ENCODE data around the gene CEP250. TPM values are rescaled to one million over a fixed set of nuclear protein-coding genes. Genes with fewer than 3 reads are reported as not detected.

The CEP250 gene
- total RNA-seq, 2 experiments from 2014 or later = 31.6 to 74.4 TPM

DNA sequence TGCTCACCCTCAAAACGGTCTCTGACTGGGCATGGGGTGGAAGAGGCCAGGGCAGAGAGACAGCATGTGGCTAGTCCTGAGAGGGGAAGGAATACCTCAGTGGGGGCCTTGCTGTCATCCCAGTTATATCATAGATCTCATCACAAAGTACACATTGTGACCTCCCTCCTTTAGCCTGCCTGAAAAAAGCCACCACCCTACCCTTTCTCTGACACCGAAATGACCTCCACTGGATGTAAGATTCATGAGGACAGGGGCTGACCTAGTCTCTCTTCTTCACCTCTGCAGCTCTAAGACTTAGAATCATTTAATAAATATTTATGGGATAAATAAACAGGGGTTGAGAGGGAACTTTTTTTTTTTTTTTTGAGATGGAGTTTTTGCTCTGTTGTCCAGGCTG lies 74.2 kb downstream of the CEP250 start, which contains the start of gene C20orf173:
C20orf173 (minus strand) TSS at position 101 of the 400 bp plus-strand sequence. CDS start 279 bp downstream, outside the sequence.
- Histone ChIP-seq H3K9me3 (ENCODE audit: low read length) (peaks cover 4% of the 10 kb centered on the region; the same call in 1 of the 2 replicates), H3K4me2 (ENCODE audit: low read length) (no peak within 1 kb of the TSS), H4K20me1 (ENCODE audit: insufficient read depth, low read length) (no peaks in the 10 kb centered on the region), H3K9me2 (ENCODE audit: insufficient read depth, low read length) (no peaks in the 10 kb centered on the region), H3K36me3 (ENCODE audit: insufficient read depth, low read length) (no peaks in the 10 kb centered on the region), H2AFZ (ENCODE audit: low read length) (no peak within 1 kb of the TSS), H3K4me1 (ENCODE audit: insufficient read depth, low read length, poor library complexity, severe bottlenecking) (no peaks in the 10 kb centered on the region), H3K79me2 (ENCODE audit: insufficient read depth, low read depth, low read length) (no peaks in the 10 kb centered on the region), H3K27ac (ENCODE audit: low read depth, low read length, poor library complexity, severe bottlenecking) (no peak within 1 kb of the TSS), H3K4me3 (ENCODE audit: low read depth, low read length, poor library complexity, severe bottlenecking) (no peak within 1 kb of the TSS)
- no TSS peak for BruUV-seq (replicated peaks)
- POLR2A ChIA-PET = interaction anchor here (0.7 kb wide), 1 partner anchor 349 kb away, joined by 4 read pairs; no protein-coding TSS in a partner anchor
- CTCF ChIA-PET (ENCODE audit: unreplicated experiment) = no interaction called here
- intact Hi-C loops (cut with micrococcal nuclease; ENCODE audit: unreplicated experiment) = no loop called here
- DNase-seq (ENCODE audit: low spot score) = no peak
- TF ChIP-seq EZH2phosphoT487 (IDR thresholded peaks at IDR 0.05; ENCODE audit: borderline replicate concordance, low read depth, low read length) (no peak), CTCF (conservative IDR thresholded peaks at IDR 0.05; ENCODE audit: low read length) (no peak)

GRCh38 chr20:35539756-35540212 lies 84.4 kb downstream of the CEP250 start:
- Histone ChIP-seq H3K4me2 (ENCODE audit: low read length) (peak overlapping the region; percentile 72), H2AFZ (ENCODE audit: low read length) (peak overlapping the region; percentile 75), H3K36me3 (ENCODE audit: insufficient read depth, low read length) (peaks cover 8% of the 10 kb centered on the region), H4K20me1 (ENCODE audit: insufficient read depth, low read length) (no peaks in the 10 kb centered on the region), H3K9me3 (ENCODE audit: low read length) (no peaks in the 10 kb centered on the region), H3K27ac (ENCODE audit: low read depth, low read length, poor library complexity, severe bottlenecking) (peak overlapping the region; percentile 64), H3K4me3 (ENCODE audit: low read depth, low read length, poor library complexity, severe bottlenecking) (peak overlapping the region; percentile 63), H3K79me2 (ENCODE audit: insufficient read depth, low read depth, low read length) (peaks cover 4% of the 10 kb centered on the region; the same call in 1 of the 2 replicates), H3K9me2 (ENCODE audit: insufficient read depth, low read length) (no peaks in the 10 kb centered on the region), H3K4me1 (ENCODE audit: insufficient read depth, low read length, poor library complexity, severe bottlenecking) (peaks cover 25% of the 10 kb centered on the region)
- CTCF ChIA-PET (ENCODE audit: unreplicated experiment) = no interaction called here
- peak; percentile 99 for DNase-seq (ENCODE audit: low spot score)
- BruUV-seq (replicated peaks) = no TSS peak
- intact Hi-C loops (cut with micrococcal nuclease; ENCODE audit: unreplicated experiment) = loop anchor here (5.0 kb wide), 1 partner anchor 78 kb away; the partner anchor contains the start of gene SPAG4
- POLR2A ChIA-PET = interaction anchor here (0.6 to 2.4 kb wide), 12 partner anchors 11 to 950 kb away, joined by 3 to 10 read pairs (median 3); no protein-coding TSS in a partner anchor
- TF ChIP-seq CTCF (conservative IDR thresholded peaks at IDR 0.05; ENCODE audit: low read length) (no peak), EZH2phosphoT487 (IDR thresholded peaks at IDR 0.05; ENCODE audit: borderline replicate concordance, low read depth, low read length) (no peak)

Measured in OCI-LY7 (cell line).